ENCODE results near the gene RNF220. TPM values are rescaled to one million over a fixed set of nuclear protein-coding genes. Genes with fewer than 3 reads are reported as not detected.
A peak's percentile ranks its signal among the peaks of the same experiment; 100 is the strongest.

Gene RNF220
- total and polyA plus RNA-seq, 5 donors = 56.0 to 81.7 (median 71.0) TPM

DNA sequence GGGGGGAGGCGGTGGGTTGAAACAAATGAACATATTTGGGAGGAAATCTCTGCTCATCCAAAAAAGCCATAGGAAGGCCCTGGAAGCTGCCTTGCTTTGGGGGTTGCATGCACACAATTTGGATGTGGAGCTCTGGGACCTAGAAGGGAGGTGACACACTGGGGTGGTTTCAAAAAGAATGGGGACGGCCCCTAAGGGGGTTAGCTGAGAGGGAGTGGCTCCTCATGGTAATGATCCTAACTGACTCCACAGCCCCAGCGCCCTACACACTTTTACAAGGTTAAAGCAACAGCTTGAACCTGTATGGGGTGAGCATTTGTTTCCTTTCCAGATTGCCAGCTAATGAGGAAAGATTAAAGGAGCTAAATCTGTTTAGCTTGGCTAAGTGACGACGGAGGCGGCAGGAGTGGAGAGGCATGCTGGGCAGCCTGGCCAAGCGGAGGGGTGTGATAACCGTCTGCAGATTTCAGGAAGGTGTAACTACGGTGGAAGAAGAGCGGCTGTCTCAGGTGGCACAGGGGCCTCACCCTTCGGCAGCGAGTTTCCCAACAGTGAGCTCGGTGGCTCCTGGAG lies 107.3 kb downstream of the RNF220 start:
- no peak for DNase-seq
- WGBS = 54% methylated on average over 13 of the region's 13 CpGs
- Histone ChIP-seq H3K4me3 (ENCODE audit: low read length) (no peak overlapping the region), H3K27me3 (ENCODE audit: control insufficient read depth, insufficient read depth) (no peaks in the 10 kb centered on the region), H3K4me1 (ENCODE audit: control insufficient read depth, insufficient read depth, low read length) (no peaks in the 10 kb centered on the region), H3K27ac (ENCODE audit: low read length) (no peak overlapping the region), H3K9me3 (ENCODE audit: control insufficient read depth, low read length) (no peaks in the 10 kb centered on the region)
- intact Hi-C loops (cut with DNase I) = no loop called here
- ATAC-seq = no peak

DNA sequence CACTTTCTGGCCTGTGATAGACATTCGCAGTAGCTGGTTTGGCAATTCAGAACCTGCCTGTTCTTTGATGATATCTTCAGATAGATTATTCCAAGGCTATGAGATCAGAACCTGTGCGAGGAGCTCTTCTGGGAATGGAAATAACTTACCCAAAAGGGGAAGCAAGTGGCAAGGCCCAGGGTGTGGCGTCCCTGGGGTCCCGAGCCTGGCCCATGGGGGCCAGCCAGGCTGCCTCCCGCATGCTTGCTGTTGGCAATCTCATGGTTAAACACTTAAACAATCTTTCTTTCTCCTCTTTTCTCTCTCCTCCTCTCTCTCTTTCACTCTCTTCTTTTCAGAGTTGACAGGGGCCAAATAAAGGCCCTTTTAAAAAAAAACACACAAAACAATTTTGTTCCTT lies 108.1 kb downstream of the RNF220 start:
- whole genome bisulfite sequencing = 94% methylated on average over 5 of the region's 5 CpGs
- Histone ChIP-seq H3K27ac (ENCODE audit: low read length) (no peak overlapping the region), H3K9me3 (ENCODE audit: control insufficient read depth, low read length) (no peaks in the 10 kb centered on the region), H3K4me3 (ENCODE audit: low read length) (no peak overlapping the region), H3K4me1 (ENCODE audit: control insufficient read depth, insufficient read depth, low read length) (no peaks in the 10 kb centered on the region), H3K27me3 (ENCODE audit: control insufficient read depth, insufficient read depth) (no peaks in the 10 kb centered on the region)
- no peak for ATAC-seq
- no peak for DNase-seq
- intact Hi-C loops (cut with DNase I) = no loop called here

DNA sequence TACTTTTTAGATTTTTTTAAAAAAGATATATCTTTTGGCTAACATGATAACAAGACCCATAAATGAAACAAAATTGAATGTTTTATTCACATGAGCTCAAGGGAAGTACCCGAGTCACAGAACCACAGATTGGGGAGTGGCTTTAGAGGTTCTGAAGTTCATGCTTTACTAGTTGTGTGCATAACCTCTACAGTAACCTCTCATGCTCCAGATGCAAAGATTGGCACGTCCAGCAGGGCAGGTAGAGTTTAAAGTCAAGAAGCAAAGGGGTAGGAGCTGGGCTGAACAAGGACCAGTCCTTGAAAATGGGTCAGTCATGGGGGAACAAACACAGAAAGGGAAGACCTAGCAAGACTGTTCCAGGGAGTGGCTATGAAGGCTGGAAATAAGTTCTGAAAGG lies 109.6 kb downstream of the RNF220 start:
- Histone ChIP-seq H3K27ac (ENCODE audit: low read length) (no peak overlapping the region), H3K9me3 (ENCODE audit: control insufficient read depth, low read length) (no peaks in the 10 kb centered on the region), H3K4me3 (ENCODE audit: low read length) (no peak overlapping the region), H3K27me3 (ENCODE audit: control insufficient read depth, insufficient read depth) (no peaks in the 10 kb centered on the region), H3K4me1 (ENCODE audit: control insufficient read depth, insufficient read depth, low read length) (no peaks in the 10 kb centered on the region)
- intact Hi-C loops (cut with DNase I) = no loop called here
- DNase-seq (no peak), ATAC-seq (no peak)
- 78% methylated on average over 2 of the region's 2 CpGs for WGBS

DNA sequence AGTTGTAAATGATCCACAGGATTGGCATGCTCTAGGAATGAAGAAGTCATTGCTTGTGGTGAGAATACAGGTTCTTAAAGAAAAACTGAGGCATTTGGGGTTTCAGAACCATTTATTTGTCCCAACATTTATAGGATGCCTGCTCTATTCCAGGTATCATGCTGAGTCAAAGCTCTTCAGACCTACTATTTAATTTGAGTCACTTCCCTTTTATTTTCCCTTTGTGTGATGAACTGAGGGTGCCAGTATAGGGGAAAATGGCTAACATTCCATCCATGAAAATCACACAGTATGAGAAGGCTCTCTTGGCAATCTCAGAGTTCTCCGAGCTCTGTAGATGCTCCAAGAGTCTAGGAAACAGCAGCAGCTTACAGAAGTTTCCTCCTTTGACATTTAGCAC lies 110.4 kb downstream of the RNF220 start:
- no peaks in the 10 kb centered on the region for H3K4me1 ChIP-seq (ENCODE audit: control insufficient read depth, insufficient read depth, low read length)
- intact Hi-C loops (cut with DNase I) = no loop called here
- no peak overlapping the region for H3K27ac ChIP-seq (ENCODE audit: low read length)
- no peaks in the 10 kb centered on the region for H3K9me3 ChIP-seq (ENCODE audit: control insufficient read depth, low read length)
- H3K4me3 ChIP-seq (ENCODE audit: low read length) = no peak overlapping the region
- ATAC-seq = no peak
- WGBS = 86% methylated on average over 1 of the region's 1 CpG
- no peak for DNase-seq
- H3K27me3 ChIP-seq (ENCODE audit: control insufficient read depth, insufficient read depth) = no peaks in the 10 kb centered on the region

DNA sequence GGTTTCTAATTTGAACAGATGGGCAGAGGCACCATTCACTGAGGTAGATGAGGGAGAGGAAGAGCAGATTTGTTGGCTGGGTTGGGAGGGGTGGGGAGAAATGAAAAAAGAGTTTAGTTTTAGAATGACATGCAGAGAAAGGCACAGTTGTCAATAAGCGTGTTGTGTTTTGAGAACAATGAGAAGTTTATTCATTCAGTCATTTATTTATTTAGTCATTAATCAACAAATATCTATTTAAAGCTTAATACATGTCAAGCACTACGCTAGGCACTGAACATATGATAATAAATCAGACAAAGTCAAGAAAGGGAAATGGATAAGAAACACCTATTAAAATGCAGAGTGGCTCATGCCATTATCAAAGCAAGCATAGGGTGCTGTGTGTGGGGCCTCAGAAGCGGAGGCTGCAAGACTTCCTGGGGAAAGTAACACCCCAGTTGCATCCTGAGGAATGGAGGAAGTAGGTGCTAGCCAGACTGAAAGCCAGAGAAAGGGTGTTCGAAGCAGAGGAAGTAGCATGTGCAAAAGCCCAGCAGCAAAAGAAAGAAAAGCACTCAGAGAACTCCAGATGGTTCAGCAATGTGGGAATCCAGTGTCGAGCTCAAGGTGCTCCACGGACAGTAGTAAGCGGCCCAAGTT lies 114.1 kb downstream of the RNF220 start:
- 66% methylated on average over 7 of the region's 7 CpGs for whole genome bisulfite sequencing
- Histone ChIP-seq H3K4me3 (ENCODE audit: low read length) (no peak overlapping the region), H3K4me1 (ENCODE audit: control insufficient read depth, insufficient read depth, low read length) (no peaks in the 10 kb centered on the region), H3K9me3 (ENCODE audit: control insufficient read depth, low read length) (no peaks in the 10 kb centered on the region), H3K27ac (ENCODE audit: low read length) (no peak overlapping the region), H3K27me3 (ENCODE audit: control insufficient read depth, insufficient read depth) (no peaks in the 10 kb centered on the region)
- ATAC-seq = no peak
- no peak for DNase-seq
- intact Hi-C loops (cut with DNase I) = no loop called here

DNA sequence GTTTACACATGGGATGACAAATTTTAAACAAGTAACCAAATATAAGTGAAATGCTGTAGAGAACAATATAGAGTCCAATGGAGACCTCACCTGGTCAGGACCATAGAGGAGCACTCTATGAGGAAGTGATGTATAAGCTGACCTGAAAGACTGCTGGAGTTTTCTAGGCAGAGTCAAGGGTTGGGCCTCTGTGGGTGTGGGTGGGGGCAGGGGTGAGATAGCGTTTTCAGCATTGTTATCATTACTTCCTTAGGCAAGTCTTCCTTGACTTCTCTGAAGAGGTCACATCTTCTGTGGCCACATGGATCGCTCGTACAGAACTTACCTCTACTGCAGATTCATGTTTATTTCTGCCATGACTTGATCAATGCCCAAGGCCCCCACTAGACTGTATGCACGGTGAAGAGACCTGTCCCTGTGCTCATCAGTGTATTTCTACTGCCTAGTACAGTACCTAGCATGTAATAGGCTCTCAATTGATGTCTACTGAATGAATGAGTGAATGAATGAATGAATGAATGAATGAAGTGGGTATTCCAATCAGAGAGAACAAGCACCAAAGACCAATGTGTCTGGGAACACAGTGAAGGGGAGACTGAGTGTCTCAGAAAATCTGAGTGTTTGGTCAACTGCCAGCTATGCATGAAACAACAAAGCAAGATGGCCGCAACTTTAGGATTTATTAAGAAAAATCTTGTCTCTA lies 116.5 kb downstream of the RNF220 start:
- 85% methylated on average over 5 of the region's 5 CpGs for WGBS
- Histone ChIP-seq H3K27ac (ENCODE audit: low read length) (no peak overlapping the region), H3K9me3 (ENCODE audit: control insufficient read depth, low read length) (no peaks in the 10 kb centered on the region), H3K4me1 (ENCODE audit: control insufficient read depth, insufficient read depth, low read length) (no peaks in the 10 kb centered on the region), H3K4me3 (ENCODE audit: low read length) (no peak overlapping the region), H3K27me3 (ENCODE audit: control insufficient read depth, insufficient read depth) (no peaks in the 10 kb centered on the region)
- intact Hi-C loops (cut with DNase I) = no loop called here
- DNase-seq (no peak), ATAC-seq (no peak)

DNA sequence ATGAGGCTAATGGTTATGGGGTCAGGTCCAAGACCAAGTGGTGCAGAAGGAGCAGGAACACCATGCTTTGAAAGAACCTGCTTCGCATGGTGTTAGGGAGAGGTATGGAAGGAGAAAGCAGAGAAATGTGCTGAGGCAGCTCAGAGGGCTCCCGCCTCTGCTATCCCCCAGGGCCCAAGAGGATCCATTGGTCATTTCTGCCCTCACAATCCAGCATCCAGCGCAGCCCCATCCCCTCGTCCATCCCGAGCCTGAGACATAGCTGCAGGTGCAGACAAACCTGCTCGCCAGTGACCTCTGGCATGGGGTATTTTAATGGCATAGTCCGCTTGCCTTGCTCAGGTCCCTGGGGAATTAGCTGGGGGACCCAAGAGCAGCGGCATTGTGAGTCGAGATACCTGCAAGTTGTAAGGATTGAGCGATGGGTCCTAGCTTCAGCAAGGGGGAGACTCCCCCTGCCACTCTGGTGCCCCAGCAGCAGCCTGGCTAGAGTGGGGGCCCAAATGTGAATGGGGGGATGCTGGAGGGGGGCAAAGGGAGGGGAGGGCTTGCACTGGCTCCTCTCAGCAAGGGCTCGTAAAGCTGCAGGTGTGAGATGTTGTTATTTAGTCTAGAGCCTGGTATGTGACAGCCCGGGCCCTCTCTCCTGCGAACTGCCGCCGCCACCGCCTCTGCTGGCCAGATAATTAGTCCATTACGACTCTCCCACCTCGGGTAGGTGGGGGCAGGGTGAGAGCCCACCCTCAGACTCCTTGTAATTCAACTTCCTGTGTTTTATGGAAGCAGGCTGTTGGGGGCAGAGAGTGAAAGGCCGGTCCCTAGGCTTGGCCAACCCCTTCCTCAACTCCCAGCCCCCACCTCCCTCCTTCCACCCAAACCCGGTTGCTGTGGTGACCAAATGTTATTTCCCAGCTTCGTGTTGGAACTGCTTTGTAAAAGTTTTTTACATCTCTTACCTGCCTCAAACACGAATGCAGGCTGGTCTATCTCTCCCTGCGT lies 118.8 kb downstream of the RNF220 start:
- no peak for ATAC-seq
- Histone ChIP-seq H3K27me3 (ENCODE audit: control insufficient read depth, insufficient read depth) (no peaks in the 10 kb centered on the region), H3K4me1 (ENCODE audit: control insufficient read depth, insufficient read depth, low read length) (no peaks in the 10 kb centered on the region), H3K4me3 (ENCODE audit: low read length) (peak overlapping the region; percentile 35), H3K27ac (ENCODE audit: low read length) (no peak overlapping the region), H3K9me3 (ENCODE audit: control insufficient read depth, low read length) (no peaks in the 10 kb centered on the region)
- intact Hi-C loops (cut with DNase I) = no loop called here
- 55% methylated on average over 23 of the region's 23 CpGs for WGBS
- DNase-seq = no peak

DNA sequence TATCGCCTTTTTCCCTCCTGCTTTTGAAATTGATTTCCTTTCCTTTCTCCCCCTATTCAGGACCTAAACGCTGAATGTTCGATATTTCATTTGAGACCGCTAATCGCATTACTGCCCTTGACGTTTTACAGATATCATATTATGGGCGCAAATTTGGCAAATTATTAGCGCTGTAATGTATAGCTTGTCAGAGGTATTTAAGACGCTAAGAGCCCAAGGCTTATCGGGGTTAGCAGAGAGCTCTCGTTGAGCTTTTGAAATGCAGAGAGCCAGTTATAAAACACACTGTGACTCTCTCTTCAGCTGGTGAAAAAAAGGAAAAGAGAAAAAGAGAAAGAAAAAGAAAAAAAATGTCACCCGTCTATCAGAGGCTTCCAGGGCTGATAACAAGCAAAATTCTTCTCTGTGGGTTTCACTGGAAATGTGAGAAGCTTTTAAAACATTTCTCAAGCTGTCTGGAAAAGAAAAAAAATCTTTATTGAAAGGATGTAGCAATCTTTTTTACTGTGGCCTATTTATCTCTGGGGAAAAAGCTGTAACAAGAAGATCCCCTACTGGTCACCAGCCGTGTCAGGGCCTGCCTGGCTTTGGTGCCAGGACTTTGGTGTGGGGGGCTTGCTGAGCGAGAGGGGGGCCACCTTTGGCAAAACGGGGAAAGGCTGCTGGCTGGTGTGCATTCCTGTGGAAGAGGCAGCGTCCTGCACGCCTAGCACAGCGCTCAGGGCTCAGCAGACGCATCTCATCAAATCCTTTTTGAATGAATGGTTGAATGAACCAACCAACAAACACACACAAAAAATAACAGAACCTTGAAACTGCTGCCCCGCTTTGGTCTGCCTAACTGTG lies 119.8 kb downstream of the RNF220 start:
- no peak overlapping the region for H3K27ac ChIP-seq (ENCODE audit: low read length)
- ATAC-seq (no peak), DNase-seq (no peak)
- intact Hi-C loops (cut with DNase I) = no loop called here
- no peaks in the 10 kb centered on the region for H3K4me1 ChIP-seq (ENCODE audit: control insufficient read depth, insufficient read depth, low read length)
- no peaks in the 10 kb centered on the region for H3K27me3 ChIP-seq (ENCODE audit: control insufficient read depth, insufficient read depth)
- peak overlapping the region; percentile 35 for H3K4me3 ChIP-seq (ENCODE audit: low read length)
- H3K9me3 ChIP-seq (ENCODE audit: control insufficient read depth, low read length) = no peaks in the 10 kb centered on the region
- WGBS = 33% methylated on average over 20 of the region's 20 CpGs

DNA sequence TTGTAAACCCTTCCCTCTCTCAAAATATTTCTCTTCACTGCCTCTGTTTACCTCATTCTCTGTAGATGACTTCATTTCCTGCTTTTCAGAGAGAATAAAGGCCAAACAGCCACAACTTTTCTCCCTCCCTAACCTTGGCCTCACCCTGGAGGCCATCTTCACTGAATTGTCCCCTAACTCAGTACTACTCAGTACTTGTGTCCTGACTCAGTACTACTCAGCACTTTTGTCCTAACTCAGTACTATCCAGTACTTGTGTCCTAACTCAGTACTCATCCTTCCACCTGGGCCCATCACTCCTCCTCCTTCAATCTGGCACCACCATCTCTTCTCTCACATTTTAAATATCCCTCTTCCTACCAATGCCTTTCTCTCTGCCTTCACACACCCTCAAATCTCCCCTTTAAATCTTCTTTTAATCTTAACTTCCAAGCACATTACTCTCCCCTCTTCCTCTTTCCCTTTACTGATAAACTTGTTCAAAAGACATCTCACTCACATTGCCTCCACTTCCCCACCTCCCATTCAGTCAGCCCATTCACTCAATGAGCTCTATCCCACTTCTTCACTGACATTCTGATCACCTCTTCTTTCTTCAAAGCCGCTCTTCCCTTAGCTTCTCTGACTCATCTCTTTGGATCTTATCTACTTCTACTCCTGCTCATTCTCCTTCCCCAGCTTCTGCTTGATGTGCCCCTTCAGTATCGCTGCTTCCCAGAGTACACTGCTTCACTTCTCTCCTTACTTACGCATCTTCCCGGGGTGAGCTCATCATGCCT lies 121.4 kb downstream of the RNF220 start:
- no peak for ATAC-seq
- no peaks in the 10 kb centered on the region for H3K9me3 ChIP-seq (ENCODE audit: control insufficient read depth, low read length)
- no peaks in the 10 kb centered on the region for H3K4me1 ChIP-seq (ENCODE audit: control insufficient read depth, insufficient read depth, low read length)
- H3K4me3 ChIP-seq (ENCODE audit: low read length) = no peak overlapping the region
- H3K27me3 ChIP-seq (ENCODE audit: control insufficient read depth, insufficient read depth) = no peaks in the 10 kb centered on the region
- DNase-seq = no peak
- intact Hi-C loops (cut with DNase I) = no loop called here
- WGBS = 90% methylated on average over 4 of the region's 4 CpGs
- no peak overlapping the region for H3K27ac ChIP-seq (ENCODE audit: low read length)

Measured in right cardiac atrium (tissue), 5 donors.